ENCODE results near the gene CPSF3.

DNA sequence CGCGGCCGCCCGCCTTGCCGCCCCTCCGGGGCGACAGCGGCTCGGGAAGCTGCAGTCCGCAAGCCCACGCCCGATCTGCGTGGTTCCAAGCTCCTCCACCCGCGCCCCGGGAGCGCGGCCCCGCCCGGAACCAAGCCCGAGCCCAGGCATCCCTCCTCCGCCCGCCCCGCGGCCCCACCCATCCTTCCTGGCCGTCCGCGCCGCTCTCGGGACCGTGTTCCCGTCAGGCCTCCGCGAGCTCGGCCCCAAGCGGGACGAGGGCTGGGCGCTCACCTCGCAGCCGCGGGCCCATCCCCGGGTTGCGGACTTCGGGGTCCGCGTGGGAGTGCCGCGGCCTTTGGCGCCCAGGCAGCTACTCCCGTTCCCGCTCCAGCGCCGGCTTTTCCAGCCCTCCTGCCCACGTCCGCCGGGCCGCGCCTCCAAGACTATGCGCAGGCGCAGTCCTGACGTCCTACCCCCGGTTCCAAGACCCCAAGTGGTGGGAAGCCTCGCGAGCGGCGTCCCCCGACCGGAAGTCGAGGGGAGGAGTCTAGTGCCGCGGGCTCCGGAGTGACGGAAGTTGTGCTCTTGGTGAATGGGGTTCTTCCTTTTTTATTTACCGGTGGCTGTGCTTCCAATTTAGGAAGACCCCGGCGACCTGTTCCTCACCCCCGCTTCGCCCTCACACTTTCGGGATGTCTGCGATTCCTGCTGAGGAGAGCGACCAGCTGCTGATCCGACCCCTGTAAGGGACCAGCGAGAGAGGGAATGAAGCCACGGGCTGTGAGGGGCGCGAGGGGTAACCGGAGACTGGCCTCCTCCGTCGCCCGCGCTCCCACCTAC is at the start of gene CPSF3, which contains the start of gene ITGB1BP1:
- TF ChIP-seq CHD2 (IDR thresholded peaks at IDR 0.05; ENCODE audit: low read length) (peak; percentile 94), RNF2 (IDR thresholded peaks at IDR 0.05; ENCODE audit: borderline replicate concordance, low read depth, low read length, missing control alignments, poor library complexity, severe bottlenecking) (no peak), POLR2AphosphoS5 (IDR thresholded peaks at IDR 0.05; ENCODE audit: low read depth, low read length) (no peak; the same call in 1 of the 2 replicates), RFX5 (IDR thresholded peaks at IDR 0.05; ENCODE audit: borderline replicate concordance, low read depth, low read length) (no peak), NANOG (IDR thresholded peaks at IDR 0.05; ENCODE audit: insufficient read depth, low read depth, low read length, poor library complexity, severe bottlenecking) (no peak), POLR2A (IDR thresholded peaks at IDR 0.05; ENCODE audit: control extremely low read depth in 1 of 2, low read depth in 2 of 2, low read length in 2 of 2) (peak in 1 of 2 experiments; percentile 58; a peak in 2 of 3 replicates), CHD1 (IDR thresholded peaks at IDR 0.05; ENCODE audit: low read depth, low read length) (no peak), BRCA1 (IDR thresholded peaks at IDR 0.05; ENCODE audit: low read depth, low read length) (peak; percentile 78)
- TF ChIP-seq, protein P1, sequence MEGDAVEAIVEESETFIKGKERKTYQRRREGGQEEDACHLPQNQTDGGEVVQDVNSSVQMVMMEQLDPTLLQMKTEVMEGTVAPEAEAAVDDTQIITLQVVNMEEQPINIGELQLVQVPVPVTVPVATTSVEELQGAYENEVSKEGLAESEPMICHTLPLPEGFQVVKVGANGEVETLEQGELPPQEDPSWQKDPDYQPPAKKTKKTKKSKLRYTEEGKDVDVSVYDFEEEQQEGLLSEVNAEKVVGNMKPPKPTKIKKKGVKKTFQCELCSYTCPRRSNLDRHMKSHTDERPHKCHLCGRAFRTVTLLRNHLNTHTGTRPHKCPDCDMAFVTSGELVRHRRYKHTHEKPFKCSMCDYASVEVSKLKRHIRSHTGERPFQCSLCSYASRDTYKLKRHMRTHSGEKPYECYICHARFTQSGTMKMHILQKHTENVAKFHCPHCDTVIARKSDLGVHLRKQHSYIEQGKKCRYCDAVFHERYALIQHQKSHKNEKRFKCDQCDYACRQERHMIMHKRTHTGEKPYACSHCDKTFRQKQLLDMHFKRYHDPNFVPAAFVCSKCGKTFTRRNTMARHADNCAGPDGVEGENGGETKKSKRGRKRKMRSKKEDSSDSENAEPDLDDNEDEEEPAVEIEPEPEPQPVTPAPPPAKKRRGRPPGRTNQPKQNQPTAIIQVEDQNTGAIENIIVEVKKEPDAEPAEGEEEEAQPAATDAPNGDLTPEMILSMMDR (IDR thresholded peaks at IDR 0.05; ENCODE audit: control extremely low read depth in 1 of 3, insufficient read depth in 1 of 3, low read depth in 1 of 3, low read length in 3 of 3) = no peak
- TF ChIP-seq, protein P2, sequence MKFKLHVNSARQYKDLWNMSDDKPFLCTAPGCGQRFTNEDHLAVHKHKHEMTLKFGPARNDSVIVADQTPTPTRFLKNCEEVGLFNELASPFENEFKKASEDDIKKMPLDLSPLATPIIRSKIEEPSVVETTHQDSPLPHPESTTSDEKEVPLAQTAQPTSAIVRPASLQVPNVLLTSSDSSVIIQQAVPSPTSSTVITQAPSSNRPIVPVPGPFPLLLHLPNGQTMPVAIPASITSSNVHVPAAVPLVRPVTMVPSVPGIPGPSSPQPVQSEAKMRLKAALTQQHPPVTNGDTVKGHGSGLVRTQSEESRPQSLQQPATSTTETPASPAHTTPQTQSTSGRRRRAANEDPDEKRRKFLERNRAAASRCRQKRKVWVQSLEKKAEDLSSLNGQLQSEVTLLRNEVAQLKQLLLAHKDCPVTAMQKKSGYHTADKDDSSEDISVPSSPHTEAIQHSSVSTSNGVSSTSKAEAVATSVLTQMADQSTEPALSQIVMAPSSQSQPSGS (IDR thresholded peaks at IDR 0.05; ENCODE audit: low read length) = peak; percentile 43; the same call in 1 of the 2 replicates
